Measurements from ENCODE around the gene CDC25C. TPM values are rescaled to one million over a fixed set of nuclear protein-coding genes. Genes with fewer than 3 reads are reported as not detected.

CDC25C gene
- total RNA-seq, 1 experiment from 2014 or later: 19.3 TPM

GRCh38 chr5:138316355-138316754 is 15.2 kb downstream of the CDC25C start:
- Histone ChIP-seq H3K9me2 (ENCODE audit: insufficient read depth) (no peaks in the 10 kb centered on the region), H3K36me3 (ENCODE audit: control insufficient read depth in 1 of 2, insufficient read depth in 2 of 2, low read length in 2 of 2) (peaks cover 0 to 3% of the 10 kb centered on the region in 2 experiments; a peak in 2 of 4 replicates), H2AFZ (ENCODE audit: low read depth, low read length, poor library complexity, severe bottlenecking) (no peak overlapping the region), H3K27ac (ENCODE audit: low read depth, low read length) (no peak overlapping the region), H4K20me1 (ENCODE audit: insufficient read depth) (no peaks in the 10 kb centered on the region), H3K79me2 (ENCODE audit: insufficient read depth, low read length) (no peaks in the 10 kb centered on the region), H3K4me3 (replicated peaks in 1 of 2; ENCODE audit: low read depth in 1 of 2, low read length in 2 of 2) (no peak overlapping the region), H3K4me1 (ENCODE audit: control insufficient read depth in 1 of 2, insufficient read depth in 2 of 2, low read length in 2 of 2) (no peaks in the 10 kb centered on the region), H3K9ac (ENCODE audit: low read length) (no peak overlapping the region), H3K4me2 (ENCODE audit: low read length) (no peak overlapping the region), H3K9me3 (ENCODE audit: control insufficient read depth in 1 of 2, insufficient read depth in 1 of 2, low read depth in 1 of 2, low read length in 2 of 2) (no peaks in the 10 kb centered on the region), H3K27me3 (ENCODE audit: insufficient read depth, low read length) (no peaks in the 10 kb centered on the region)
- ChIA-PET POLR2A (no interaction called here), CTCF (no interaction called here), RAD21 (ENCODE audit: low non-redundant PET in 1 of 2, low total read pairs in 2 of 2, uncharacterized antibody in 2 of 2, unreplicated experiment in 2 of 2) (no interaction called here)
- ATAC-seq (peak; percentile 34; the same call in 1 of the 2 replicates), DNase-seq (ENCODE audit: low read depth, low spot score) (no peak)
- BruUV-seq (replicated peaks): no TSS peak
- no peak for TF ChIP-seq POLR2A (IDR thresholded peaks at IDR 0.05; ENCODE audit: borderline replicate concordance, extremely low read depth, insufficient read depth, insufficient read length)
- TF ChIP-seq EZH2phosphoT487 (IDR thresholded peaks at IDR 0.05; ENCODE audit: borderline replicate concordance): no peak
- TF ChIP-seq FOSL1 (IDR thresholded peaks at IDR 0.05; ENCODE audit: low read depth): no peak
- no peak for TF ChIP-seq YY1 (IDR thresholded peaks at IDR 0.05; ENCODE audit: extremely low read depth, insufficient replicate concordance, low read depth, low read length)
- no peak for TF ChIP-seq ZNF274 (IDR thresholded peaks at IDR 0.05; ENCODE audit: low read depth, low read length)
- TF ChIP-seq REST (IDR thresholded peaks at IDR 0.05; ENCODE audit: low read depth): no peak
- TF ChIP-seq SIN3A (IDR thresholded peaks at IDR 0.05; ENCODE audit: low read depth): no peak
- TF ChIP-seq RAD21 (IDR thresholded peaks at IDR 0.05; ENCODE audit: low read depth): no peak
- no peak for TF ChIP-seq ZFX (IDR thresholded peaks at IDR 0.05)
- no peak for TF ChIP-seq JUND (IDR thresholded peaks at IDR 0.05)
- intact Hi-C loops (cut with micrococcal nuclease): no loop called here
